Muscle of arm (tissue), 12 donors: Measurements from ENCODE around the gene ARHGEF19. TPM values are rescaled to one million over a fixed set of nuclear protein-coding genes. Genes with fewer than 3 reads are reported as not detected.

ENCODE experiments used
- DNase-seq: peaks from one replicate; pipeline ENCODE4 v3.0.0-alpha.2; 2013
- polyA plus RNA-seq, 12 donors: library from polyadenylated mRNA; unstranded; fragments of 120-200 nt; gene quantifications; one replicate each; pipeline ENCODE4 v1.2.1, GENCODE V29; 2013; ENCODE audit not compliant: insufficient read length in 12 of 12

The ARHGEF19 gene
- polyA plus RNA-seq, 12 donors = 1.6 to 28.6 (median 2.7) TPM; not detected in 2

GRCh38 chr1:16244650-16245285 lies 32.3 kb upstream of the ARHGEF19 start:
- no peak for DNase-seq

GRCh38 chr1:16243936-16244649 lies 31.6 kb upstream of the ARHGEF19 start:
- peak; percentile 77 for DNase-seq

GRCh38 chr1:16243215-16243610 lies 30.8 kb upstream of the ARHGEF19 start:
- no peak for DNase-seq

- DNase-seq = no peak
These were observed 30.2 kb upstream of the ARHGEF19 start for GRCh38 chr1:16242556-16243214.

- DNase-seq = no peak
These were observed 28.8 kb upstream of the ARHGEF19 start for GRCh38 chr1:16241221-16241708.

- no peak for DNase-seq
These were observed 27.6 kb upstream of the ARHGEF19 start for GRCh38 chr1:16239972-16240491.

- DNase-seq = no peak
These were observed 24.9 kb upstream of the ARHGEF19 start for GRCh38 chr1:16237343-16237830.

GRCh38 chr1:16236511-16237342 lies 24.3 kb upstream of the ARHGEF19 start, which contains the start of gene CPLANE2:
Gene CPLANE2, minus strand, starts transcription at chr1:16237183. Its CDS starts 441 bp downstream, at chr1:16236742.
- peak; percentile 96 for DNase-seq

GRCh38 chr1:16235944-16236510 lies 23.6 kb upstream of the ARHGEF19 start:
- DNase-seq = no peak

- no peak for DNase-seq
These were observed 22.9 kb upstream of the ARHGEF19 start for GRCh38 chr1:16235347-16235746.

GRCh38 chr1:16233431-16233830 lies 21.0 kb upstream of the ARHGEF19 start:
- DNase-seq = no peak

- no peak for DNase-seq
These were observed 19.9 kb upstream of the ARHGEF19 start for GRCh38 chr1:16232316-16232710.

GRCh38 chr1:16231331-16232315 lies 19.2 kb upstream of the ARHGEF19 start:
- DNase-seq = no peak

- DNase-seq = no peak
These were observed 18.3 kb upstream of the ARHGEF19 start for GRCh38 chr1:16230744-16231143.

GRCh38 chr1:16229976-16230740 lies 17.7 kb upstream of the ARHGEF19 start:
- DNase-seq = no peak

GRCh38 chr1:16226490-16227179 lies 14.2 kb upstream of the ARHGEF19 start:
- DNase-seq = no peak

- no peak for DNase-seq
These were observed 13.7 kb upstream of the ARHGEF19 start for GRCh38 chr1:16226129-16226489.

GRCh38 chr1:16224472-16224871 lies 12.0 kb upstream of the ARHGEF19 start:
- no peak for DNase-seq
